Skin epidermis (tissue), 12 donors: ENCODE results near the gene SIPA1L3.
"Not testable (repeated sequence)": the region's sequence is repeated elsewhere in the genome, so short reads cannot be mapped to it uniquely, and the experiment has no call there.

Experiments used
- H3K27ac ChIP-seq, 21 experiments: fragments of 200-600 bp; sonication (generic) in 11 of 21; one replicate each; pipeline ENCODE4 v1.5.0; 2020; ENCODE audit warnings: mild to moderate bottlenecking in 3 of 21, inconsistent platforms in 2 of 21, moderate library complexity in 2 of 21
- H3K4me3 ChIP-seq, 7 experiments: fragments of 200-600 bp; sonication (generic) in 2 of 7; one replicate each; pipeline ENCODE4 v1.5.0; 2020; ENCODE audit warnings: inconsistent platforms in 2 of 7, mild to moderate bottlenecking in 2 of 7, moderate library complexity in 1 of 7

SIPA1L3 gene

DNA sequence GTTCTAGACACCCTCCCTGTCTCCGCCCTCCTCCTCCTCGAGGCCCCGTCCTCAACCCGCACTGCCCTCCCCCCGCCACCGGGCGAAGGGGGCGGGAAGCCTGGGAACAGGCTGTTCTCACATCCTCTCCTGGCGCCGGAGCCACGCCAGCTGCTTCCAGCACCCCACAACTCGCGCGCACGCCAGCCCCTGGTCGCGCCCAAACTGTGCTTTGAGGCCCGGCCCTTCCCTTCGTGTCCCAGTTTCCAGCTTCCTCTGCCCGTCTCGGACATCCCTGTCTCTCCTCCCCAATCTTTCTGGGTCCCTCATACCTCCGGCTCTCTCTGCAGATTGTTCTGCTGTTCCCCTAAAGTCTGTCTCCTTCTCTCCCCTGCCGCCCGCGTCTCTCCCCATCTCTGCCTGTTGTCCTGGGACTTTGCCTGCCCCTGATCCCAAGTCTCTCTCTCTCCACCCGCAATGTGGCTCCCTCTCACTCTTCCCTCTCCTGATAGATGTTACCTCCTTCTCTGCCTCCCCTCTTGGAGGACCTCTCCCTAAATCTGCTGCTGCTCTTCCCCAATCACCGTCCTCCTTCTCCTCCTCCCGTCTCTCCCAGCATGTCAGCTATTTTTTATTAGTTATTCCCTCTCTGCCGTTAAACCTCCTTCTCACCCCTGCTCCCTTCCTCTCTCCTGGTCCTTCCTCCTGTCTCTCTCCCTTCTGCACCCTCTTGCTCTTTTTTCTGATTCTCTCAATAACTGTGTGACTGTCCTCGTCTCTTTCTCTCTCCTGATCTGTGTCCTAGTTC, 302.9 kb downstream of the SIPA1L3 start:
- Histone ChIP-seq H3K4me3 (no peak overlapping the region), H3K27ac (peak overlapping the region in 10 of 21 experiments; percentile 0 to 60 (median 36))

DNA sequence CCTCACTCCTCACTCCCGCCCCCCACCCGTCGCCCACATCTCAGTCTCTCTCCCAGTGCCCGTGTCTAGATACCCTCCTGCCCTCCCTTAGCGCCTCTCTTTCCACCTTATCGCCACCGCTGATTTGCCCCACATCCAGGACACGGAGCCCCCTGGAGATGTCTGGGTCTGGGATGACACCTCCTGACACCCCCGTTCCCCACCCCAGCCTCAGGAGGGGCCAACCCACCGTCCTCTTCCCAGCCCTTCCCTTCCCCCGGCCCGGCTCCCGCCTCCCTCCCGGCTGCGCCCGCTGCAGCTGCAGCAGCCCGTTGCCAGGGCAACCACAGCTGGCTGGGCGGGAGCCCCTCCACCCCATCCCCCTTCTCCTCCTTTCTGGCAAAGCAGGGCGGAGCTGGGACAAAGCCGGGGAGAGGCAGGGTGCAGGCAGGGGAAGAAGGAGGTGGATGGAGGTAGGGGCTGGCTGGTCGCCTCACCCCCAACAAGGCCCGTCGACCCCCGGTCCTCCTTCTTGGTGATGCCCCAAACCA, 303.5 kb downstream of the SIPA1L3 start:
- H3K27ac ChIP-seq, result peak overlapping the region in 7 of 21 experiments; percentile 0 to 57 (median 25)
- H3K4me3 ChIP-seq, result no peak overlapping the region

DNA sequence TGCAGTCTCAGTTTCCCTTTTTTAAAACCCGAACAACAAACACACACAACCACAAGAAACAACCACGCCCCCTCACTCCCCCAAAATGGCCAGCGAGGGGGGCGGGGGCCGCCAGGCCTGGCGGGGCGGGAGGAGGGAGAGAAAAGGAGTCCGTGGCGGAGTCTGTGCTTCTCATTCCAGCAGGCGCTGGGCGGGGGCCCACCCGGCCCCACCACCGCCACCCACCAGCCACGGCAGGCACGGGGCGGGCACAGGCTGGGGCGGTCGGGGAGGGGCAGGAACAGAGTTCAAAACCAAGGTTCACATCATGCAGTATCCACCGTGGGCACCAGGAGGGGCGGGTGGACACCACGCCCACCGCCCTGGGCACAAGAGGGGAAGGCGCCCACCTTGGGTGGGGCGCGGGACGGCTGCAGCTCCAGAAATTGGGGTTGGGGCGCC, 304.2 kb downstream of the SIPA1L3 start:
- peak overlapping the region in 2 of 21 experiments; percentile 6 to 37 for H3K27ac ChIP-seq
- no peak overlapping the region for H3K4me3 ChIP-seq

DNA sequence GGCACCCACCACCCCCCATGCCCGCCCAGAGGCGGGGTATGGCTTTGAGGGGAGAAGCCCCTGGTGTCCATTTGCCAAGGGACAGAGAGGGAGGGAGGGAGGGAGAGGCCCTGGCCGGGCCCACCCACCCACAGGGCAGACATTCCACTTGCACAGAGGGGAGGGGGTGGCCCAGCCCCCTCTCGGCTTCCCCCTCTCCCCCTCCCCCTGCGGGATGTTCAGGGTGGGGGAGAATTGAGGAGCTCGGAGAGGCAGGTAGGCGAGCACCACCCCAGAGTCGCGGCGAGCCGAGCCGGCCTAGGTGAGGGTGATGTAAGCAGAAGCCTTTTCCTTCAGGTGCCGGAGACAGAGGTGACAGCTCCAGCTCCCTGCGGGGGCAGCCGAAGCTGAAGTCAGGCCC, 304.8 kb downstream of the SIPA1L3 start:
- H3K4me3 ChIP-seq, result no peak overlapping the region
- H3K27ac ChIP-seq, result no peak overlapping the region

DNA sequence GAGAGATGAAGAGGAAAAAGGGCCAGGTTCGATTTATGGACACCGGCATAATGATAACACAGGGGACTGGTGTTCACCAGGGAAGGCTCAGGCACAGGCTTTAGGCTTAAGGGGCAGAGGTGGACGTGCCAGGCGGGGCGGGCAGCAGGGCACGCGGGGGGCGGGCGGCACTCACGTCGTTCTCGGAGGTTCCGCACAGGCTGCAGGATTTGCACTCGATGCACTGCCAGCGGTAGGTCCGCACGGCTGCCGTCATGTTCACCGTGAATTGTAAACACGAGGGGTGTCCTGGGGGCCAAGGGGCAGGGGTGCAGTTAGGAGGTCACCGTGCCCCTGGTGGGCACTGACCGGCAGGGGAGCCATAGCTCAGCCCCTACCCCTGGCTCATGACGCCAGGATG, 306.5 kb downstream of the SIPA1L3 start:
- Histone ChIP-seq H3K4me3 (no peak overlapping the region), H3K27ac (no peak overlapping the region)

DNA sequence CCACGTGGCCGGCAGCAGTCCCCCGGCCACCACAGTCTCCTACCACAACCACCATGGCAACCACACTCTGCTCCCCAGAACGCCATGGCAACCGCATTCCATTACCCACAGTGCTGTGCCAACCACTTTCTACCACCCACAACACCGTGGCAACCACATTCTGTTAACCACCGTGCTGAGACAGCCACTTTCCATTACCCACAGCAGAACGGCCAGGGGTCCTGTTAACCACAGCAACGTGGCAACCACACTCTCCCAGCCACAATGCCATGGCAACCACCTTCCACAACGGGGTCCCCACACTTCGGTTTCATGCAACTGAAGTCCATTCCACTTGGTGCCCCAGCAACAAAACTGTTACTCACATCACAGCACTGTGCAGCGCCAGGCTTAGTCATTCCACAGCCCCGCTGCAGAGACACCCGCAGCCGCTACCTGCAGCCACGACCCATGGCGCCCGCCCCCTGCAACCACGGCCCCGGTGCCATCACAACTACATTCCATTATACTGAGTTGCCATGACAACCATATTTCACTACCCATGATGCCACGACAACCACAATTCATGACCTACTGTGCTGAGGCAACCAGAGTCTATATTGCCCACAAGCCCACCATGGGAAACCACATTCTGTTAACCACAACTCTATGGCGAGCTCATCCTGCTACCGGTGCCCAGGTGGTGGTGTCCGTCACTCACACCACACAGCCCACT, 307.1 kb downstream of the SIPA1L3 start:
- H3K27ac ChIP-seq, result no peak overlapping the region

DNA sequence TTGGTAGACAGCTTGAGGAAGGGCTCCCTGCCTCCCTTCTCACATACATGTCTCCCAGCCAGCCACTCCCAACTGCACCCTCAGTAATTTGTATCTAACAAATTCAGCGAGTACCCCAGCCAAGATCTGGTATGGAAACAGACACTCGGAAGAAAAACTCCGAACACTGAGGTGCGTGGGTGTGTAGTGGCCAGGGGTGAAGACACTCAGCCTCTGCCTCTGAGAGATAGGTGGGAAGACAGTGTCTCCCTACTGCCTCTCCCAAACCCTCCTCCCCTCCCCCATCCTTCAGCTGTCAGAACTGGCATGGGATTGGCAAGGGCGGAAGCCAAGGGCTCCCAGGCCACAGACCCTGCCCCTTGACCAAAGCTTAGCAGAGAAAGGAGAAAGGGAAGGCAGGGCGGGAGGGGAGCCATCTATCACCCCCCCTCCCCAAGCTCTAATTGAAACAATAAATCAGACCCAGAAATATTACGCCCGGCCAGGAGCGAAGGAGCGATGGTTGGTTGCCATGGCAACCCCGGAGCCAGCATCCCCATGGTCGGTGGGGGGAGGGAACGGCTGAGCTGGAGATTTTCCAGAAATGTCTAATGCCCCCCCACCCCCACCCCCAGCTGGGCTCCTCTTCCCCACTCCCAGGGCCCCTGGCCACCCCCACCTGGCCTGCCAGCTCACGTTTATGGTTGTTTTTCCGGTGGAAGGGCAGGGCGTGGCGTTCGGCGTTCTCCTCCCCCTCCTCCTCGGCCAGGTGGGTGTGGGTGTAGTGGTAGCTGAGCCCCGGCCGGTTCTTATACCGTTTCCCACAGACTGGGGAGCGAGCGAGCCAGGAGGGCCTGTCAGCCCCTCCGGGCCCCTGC, 310.0 kb downstream of the SIPA1L3 start:
- H3K4me3 ChIP-seq, result no peak overlapping the region
- H3K27ac ChIP-seq, result no peak overlapping the region

More for the DNA sequence above, 307.1 kb downstream of the SIPA1L3 start:
- H3K4me3 ChIP-seq, result no peak overlapping the region

DNA sequence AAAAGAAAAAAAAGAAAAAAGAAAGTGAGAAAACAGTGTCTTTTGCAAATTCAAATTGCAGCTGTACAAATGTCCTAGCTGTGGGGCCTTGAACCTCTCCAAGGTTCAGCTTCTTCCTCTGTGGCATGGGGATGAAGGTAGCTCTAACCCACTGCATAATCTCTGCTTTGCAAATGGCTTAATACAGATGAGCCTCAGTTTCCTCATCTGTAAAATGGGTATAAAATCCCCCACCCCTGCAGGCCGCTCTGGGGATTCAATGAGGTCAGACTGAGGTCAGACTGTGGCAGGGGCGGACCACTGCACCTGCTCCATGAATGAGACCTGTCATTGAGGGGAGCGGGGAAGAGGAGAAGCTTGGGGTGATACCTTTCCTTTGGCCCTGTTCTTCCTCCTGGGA, 311.2 kb downstream of the SIPA1L3 start:
- Histone ChIP-seq H3K27ac (no peak overlapping the region), H3K4me3 (no peak overlapping the region)

DNA sequence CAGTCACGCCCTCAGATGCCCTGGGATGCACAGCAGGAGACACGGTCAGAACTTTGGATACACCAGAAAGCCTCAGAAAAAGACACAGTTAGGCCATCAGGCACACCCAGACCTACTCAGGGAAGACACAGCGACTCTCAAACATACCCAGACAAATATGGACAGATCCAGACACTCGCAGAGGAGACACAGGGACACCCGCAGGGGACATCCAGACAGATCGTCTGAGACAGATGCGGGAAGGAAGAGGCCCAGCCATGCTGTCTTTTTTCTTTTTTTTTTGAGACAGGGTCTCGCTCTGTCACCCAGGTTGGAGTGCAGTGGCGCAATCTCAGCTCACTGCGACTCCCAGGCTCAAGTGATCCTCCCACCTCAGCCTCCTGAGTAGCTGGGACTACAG, 312.2 kb downstream of the SIPA1L3 start:
- Histone ChIP-seq H3K27ac (no peak overlapping the region), H3K4me3 (no peak overlapping the region)

DNA sequence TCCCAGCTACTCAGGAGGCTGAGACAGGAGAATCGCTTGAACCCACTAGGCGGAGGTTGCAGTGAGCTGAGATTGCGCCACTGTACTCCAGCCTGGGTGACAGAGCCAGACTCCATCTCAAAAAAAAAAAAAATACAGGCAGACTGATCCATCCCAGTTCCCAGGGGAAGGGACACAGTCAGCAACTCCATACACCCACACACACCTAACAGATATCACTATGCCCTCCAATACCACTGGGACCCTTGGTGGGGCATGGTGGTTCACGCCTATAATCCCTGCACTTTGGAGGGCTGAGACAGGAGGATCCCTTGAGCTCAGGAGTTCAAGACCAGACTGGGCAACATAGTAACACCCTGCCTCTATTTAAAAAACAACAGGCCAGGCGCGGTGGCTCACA, 314.4 kb downstream of the SIPA1L3 start:
- Histone ChIP-seq H3K27ac (no peak overlapping the region), H3K4me3 (no peak overlapping the region)

DNA sequence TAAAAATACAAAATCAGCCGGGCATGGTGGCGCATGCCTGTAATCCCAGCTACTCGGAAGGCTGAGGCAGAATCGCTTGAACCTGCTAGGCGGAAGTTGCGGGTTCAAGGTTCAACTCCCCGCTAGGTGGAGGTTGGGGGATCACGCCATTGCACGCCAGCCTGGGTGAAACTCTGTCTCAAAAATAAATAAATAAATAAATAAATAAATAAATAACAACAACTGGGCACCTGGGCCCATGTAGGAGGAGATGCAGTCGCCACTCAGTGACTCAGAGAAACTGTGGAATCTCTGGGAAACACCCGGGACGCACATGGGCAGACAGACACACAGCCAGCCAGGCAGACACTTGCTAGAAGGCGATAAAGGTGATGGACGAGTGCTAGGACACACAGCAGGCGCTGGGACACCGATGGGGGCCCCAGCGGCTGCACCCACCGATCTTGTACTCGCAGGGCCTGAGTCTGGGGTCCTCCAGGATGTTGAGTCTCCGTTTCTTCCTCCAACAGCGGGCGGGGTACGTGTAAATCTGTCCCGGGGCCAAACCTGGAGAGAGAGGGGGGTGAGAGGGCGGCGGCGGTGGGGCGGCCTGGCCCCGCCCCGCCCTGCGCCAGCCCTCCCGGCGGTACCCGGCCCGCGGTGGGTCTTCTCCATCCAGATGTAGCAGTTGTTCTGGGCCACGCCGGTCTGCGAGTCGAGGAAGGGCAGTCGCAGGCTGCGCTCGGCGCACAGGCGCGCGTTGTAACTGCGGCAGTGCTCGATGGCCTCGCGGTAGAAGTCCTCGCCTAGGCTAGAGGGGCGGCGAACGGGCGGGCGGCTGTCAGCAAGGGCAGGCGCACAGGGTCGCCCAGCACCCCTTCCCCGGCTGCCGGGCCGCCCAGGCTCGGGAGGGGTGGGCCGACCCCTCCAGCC, 315.2 kb downstream of the SIPA1L3 start:
- Histone ChIP-seq H3K27ac (no peak overlapping the region), H3K4me3 (no peak overlapping the region)

DNA sequence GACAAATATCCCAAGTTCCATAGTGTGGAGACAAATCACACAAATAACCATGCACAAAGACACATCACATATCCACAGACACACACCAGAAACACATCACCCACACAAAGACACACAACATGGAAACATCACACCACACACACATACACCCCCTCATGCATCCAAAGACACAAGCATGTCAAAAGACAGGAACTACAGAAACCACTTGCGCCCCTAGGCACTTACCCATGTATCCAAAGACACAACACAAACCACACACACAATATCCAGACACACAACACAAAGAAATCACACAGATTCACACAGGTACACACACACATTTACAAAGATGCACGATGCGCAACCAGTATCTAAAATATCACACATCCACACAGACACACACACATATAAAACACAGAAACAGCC, 316.1 kb downstream of the SIPA1L3 start:
- Histone ChIP-seq H3K27ac (no peak overlapping the region), H3K4me3 (no peak overlapping the region)

DNA sequence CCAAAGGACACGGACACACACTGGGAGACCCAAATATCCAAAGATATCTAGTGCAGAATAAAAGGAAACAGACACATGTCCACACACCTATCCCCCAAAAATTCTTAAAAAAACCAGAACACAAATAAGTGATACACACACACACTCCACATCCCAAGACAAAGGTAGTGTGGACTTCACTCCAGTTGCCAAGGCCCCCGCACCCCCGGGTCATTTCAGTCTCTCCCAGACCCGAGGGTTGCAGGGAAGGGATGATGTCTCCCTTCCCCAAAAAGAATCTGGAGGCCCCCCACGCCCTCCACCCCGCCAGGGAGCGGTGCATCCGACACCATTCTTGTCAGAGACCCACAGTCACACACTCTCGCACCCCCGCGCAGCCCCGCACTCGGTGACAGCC, 316.6 kb downstream of the SIPA1L3 start:
- no peak overlapping the region for H3K27ac ChIP-seq
- H3K4me3 ChIP-seq, result peak overlapping the region; percentile 15 to 38 (median 31)

DNA sequence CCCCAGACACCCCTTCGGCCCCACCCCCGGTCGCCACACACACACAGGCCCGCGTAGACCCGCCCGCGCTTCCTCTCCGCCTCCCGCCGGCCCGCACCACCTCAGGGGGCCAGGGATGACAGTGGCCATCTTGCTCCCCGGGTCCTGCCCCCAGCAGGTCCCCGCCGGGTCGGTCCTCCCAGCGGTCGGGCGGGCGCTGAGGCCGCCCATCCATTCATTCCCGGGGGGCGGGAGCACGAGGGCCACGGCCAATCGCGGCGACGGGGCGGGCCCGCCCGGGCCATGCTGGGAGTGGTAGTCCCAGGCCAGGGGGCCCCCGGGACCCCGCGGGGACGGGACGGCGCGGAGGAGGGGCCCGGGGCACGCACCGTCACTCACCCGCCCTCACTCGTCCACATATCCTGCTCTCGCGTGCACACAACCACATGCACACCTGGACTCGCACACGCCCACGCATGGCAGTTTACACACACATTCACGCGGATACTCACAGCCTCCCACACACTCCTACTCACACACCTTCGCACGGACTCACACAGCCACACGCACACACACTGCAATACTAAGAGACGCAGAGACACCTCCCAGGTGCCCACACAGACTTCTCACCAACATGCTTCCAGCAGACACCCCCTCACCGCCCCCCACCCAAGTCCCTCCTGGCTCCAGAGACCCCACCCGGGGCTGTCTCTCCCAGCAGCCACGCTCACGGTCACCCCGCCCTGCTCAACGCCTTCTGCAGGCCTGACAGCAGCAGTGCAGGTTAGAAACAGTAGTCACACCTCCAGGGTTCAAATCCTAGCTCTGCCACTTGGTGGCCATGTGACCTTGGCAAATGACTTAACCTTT, 317.2 kb downstream of the SIPA1L3 start, which contains the start of gene DPF1:
DPF1 (minus strand) TSS at position 209 of the 849 bp plus-strand sequence; CDS start at position 129, 80 bp downstream.
- H3K27ac ChIP-seq, result no peak within 1 kb of the TSS
- peak within 1 kb of the TSS; percentile 15 to 38 (median 31) for H3K4me3 ChIP-seq

DNA sequence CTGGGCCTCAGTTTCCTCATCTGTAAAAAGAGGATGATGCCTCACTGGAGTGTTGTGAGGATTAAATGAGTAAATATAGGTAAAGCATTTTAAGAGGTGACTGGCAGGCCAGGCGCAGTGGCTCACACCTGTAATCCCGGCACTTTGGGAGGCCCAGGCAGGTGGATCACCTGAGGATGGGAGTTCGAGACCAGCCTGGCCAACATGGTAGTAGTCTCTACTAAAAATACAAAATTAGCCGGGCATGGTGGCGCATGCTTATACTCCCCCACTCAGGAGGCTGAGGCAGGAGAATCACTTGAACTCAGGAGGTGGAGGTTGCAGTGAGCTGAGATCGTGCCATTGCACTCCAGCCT, 317.8 kb downstream of the SIPA1L3 start:
- H3K27ac ChIP-seq, H3K4me3 ChIP-seq: not testable (repeated sequence)

DNA sequence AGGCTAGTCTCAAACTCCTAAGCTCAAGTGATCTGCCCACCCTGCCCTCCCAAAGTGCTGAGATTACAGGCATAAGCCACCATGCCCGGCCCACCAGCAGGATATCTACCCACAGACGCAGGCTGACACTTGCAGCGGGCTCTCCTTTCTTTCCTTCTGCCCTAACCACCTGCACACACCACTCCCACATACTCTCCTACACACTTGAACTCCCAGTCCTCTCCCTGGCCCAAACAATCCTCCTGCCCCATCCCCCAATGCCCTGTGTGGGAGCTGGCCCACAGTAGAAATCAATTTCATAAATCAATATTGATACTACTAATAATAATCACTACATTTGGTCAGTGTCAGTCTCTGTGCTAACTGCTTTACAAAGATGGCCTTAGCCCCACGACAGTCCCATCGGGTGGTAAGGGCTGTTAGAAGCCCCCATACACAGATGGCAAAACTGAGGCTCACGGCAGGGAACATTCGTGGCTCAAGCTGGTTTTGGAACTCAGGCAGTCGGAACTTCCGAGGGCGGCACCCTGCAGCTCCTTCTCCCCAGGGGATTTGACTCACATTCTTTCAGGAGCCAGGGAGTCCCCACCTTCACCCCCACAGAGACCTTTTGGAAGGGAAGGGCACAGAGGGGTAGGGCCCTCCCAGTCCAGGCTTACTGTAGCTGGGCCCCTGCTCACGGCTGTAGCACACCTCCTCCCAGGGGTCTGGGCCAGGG, 320.4 kb downstream of the SIPA1L3 start:
- no peak overlapping the region for H3K4me3 ChIP-seq
- H3K27ac ChIP-seq, result no peak overlapping the region

DNA sequence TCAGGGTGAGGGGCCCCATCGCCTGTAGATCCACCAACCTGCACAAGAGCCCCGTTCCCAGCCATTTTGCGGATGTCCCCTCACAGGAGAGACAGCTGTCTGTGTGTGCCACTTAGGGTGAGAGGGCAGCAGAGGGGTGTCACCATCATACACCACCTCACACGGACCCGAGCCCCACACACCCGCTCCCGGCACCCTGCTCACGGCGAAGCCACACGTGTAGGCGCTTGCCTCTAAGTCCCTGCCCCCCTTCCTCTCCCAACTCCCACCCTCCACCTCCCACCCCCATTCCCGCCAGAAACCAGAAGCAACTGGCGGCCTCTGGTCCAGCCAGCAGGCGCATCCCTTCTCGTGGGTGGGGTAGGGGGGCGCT, 321.0 kb downstream of the SIPA1L3 start:
- H3K4me3 ChIP-seq, result no peak overlapping the region
- no peak overlapping the region for H3K27ac ChIP-seq
